K562 (cell line): ENCODE measurements around the gene CPOX.

ENCODE experiments used
- CBFB ChIP-seq: sonication (generic); formaldehyde crosslinking; IDR thresholded peaks from 2 replicates; pipeline ENCODE4 v1.4.0; 2020; ENCODE audit warnings: mild to moderate bottlenecking, missing genetic modification reagents
- MYNN ChIP-seq, 2 experiments: sonication (generic); formaldehyde crosslinking in 1 of 2; IDR thresholded peaks; 2 replicates each; pipeline versions ENCODE4 v1.5.0 to v1.6.1; 2016 to 2020; ENCODE audit warnings: antibody characterized with exemption in 1 of 2, missing genetic modification reagents in 1 of 2
- POLR2A ChIP-seq: fragments of 450-650 bp; conservative IDR thresholded peaks from 2 replicates; pipeline ENCODE4 v1.6.1; 2016
- SFPQ ChIP-seq: fragments of 200-400 bp; formaldehyde crosslinking; IDR thresholded peaks from 2 replicates; pipeline ENCODE4 v1.6.1; 2017; ENCODE audit warnings: mild to moderate bottlenecking, low read depth, low read length, moderate library complexity

GRCh38 chr3:98534168-98534567 lies 59.2 kb downstream of the CPOX start:
- TF ChIP-seq MYNN (IDR thresholded peaks at IDR 0.05): no peak
- TF ChIP-seq MYNN (CRISPR knock-in tag; IDR thresholded peaks at IDR 0.05): no peak
- no peak for TF ChIP-seq SFPQ
- no peak for TF ChIP-seq CBFB (CRISPR knock-in tag)
- no peak for TF ChIP-seq POLR2A
